ENCODE results near the gene HMGXB4.

HMGXB4 gene

GRCh38 chr22:35328472-35328885 is 71.2 kb downstream of the HMGXB4 start:
- in situ Hi-C loops (cut with HindIII; ENCODE audit: low pct_unique_long_range_greater_than_20kb, low sequenced_read_pairs): no loop called here
- DNase-seq (ENCODE audit: low read depth in 1 of 2, low spot score in 1 of 2): no peak
- no peak for TF ChIP-seq JUND (IDR thresholded peaks at IDR 0.05; ENCODE audit: low read depth)

- in situ Hi-C loops (cut with HindIII; ENCODE audit: low pct_unique_long_range_greater_than_20kb, low sequenced_read_pairs): no loop called here
- peak in 1 of 2 experiments; percentile 21 for DNase-seq (ENCODE audit: low read depth in 1 of 2, low spot score in 1 of 2)
- TF ChIP-seq JUND (IDR thresholded peaks at IDR 0.05; ENCODE audit: low read depth): no peak
Measured at GRCh38 chr22:35329114-35329847, 72.0 kb downstream of the HMGXB4 start.

GRCh38 chr22:35330258-35330861 is 73.1 kb downstream of the HMGXB4 start:
- in situ Hi-C loops (cut with HindIII; ENCODE audit: low pct_unique_long_range_greater_than_20kb, low sequenced_read_pairs): no loop called here
- no peak for DNase-seq (ENCODE audit: low read depth in 1 of 2, low spot score in 1 of 2)

GRCh38 chr22:35332278-35332677 is 75.0 kb downstream of the HMGXB4 start:
- no peak for TF ChIP-seq JUND (IDR thresholded peaks at IDR 0.05; ENCODE audit: low read depth)
- DNase-seq (ENCODE audit: low read depth in 1 of 2, low spot score in 1 of 2): no peak
- in situ Hi-C loops (cut with HindIII; ENCODE audit: low pct_unique_long_range_greater_than_20kb, low sequenced_read_pairs): no loop called here

More at GRCh38 chr22:35330258-35330861, 73.1 kb downstream of the HMGXB4 start:
- no peak for TF ChIP-seq JUND (IDR thresholded peaks at IDR 0.05; ENCODE audit: low read depth)

- in situ Hi-C loops (cut with HindIII; ENCODE audit: low pct_unique_long_range_greater_than_20kb, low sequenced_read_pairs): no loop called here
- no peak for DNase-seq (ENCODE audit: low read depth in 1 of 2, low spot score in 1 of 2)
- TF ChIP-seq JUND (IDR thresholded peaks at IDR 0.05; ENCODE audit: low read depth): no peak
Measured at GRCh38 chr22:35333220-35333619, 75.9 kb downstream of the HMGXB4 start.

- in situ Hi-C loops (cut with HindIII; ENCODE audit: low pct_unique_long_range_greater_than_20kb, low sequenced_read_pairs): no loop called here
- no peak for DNase-seq (ENCODE audit: low read depth in 1 of 2, low spot score in 1 of 2)
- TF ChIP-seq JUND (IDR thresholded peaks at IDR 0.05; ENCODE audit: low read depth): no peak
Measured at GRCh38 chr22:35334004-35334403, 76.7 kb downstream of the HMGXB4 start.

GRCh38 chr22:35335468-35335867 is 78.2 kb downstream of the HMGXB4 start:
- TF ChIP-seq JUND (IDR thresholded peaks at IDR 0.05; ENCODE audit: low read depth): no peak
- no peak for DNase-seq (ENCODE audit: low read depth in 1 of 2, low spot score in 1 of 2)
- in situ Hi-C loops (cut with HindIII; ENCODE audit: low pct_unique_long_range_greater_than_20kb, low sequenced_read_pairs): no loop called here

GRCh38 chr22:35335936-35336781 is 78.9 kb downstream of the HMGXB4 start:
- no peak for TF ChIP-seq JUND (IDR thresholded peaks at IDR 0.05; ENCODE audit: low read depth)
- in situ Hi-C loops (cut with HindIII; ENCODE audit: low pct_unique_long_range_greater_than_20kb, low sequenced_read_pairs): no loop called here
- DNase-seq (ENCODE audit: low read depth in 1 of 2, low spot score in 1 of 2): no peak

- TF ChIP-seq JUND (IDR thresholded peaks at IDR 0.05; ENCODE audit: low read depth): no peak
- DNase-seq (ENCODE audit: low read depth in 1 of 2, low spot score in 1 of 2): no peak
- in situ Hi-C loops (cut with HindIII; ENCODE audit: low pct_unique_long_range_greater_than_20kb, low sequenced_read_pairs): no loop called here
Measured at GRCh38 chr22:35337932-35338331, 80.6 kb downstream of the HMGXB4 start.

GRCh38 chr22:35341090-35341874 is 84.0 kb downstream of the HMGXB4 start:
- no peak for DNase-seq (ENCODE audit: low read depth in 1 of 2, low spot score in 1 of 2)
- in situ Hi-C loops (cut with HindIII; ENCODE audit: low pct_unique_long_range_greater_than_20kb, low sequenced_read_pairs): no loop called here
- no peak for TF ChIP-seq JUND (IDR thresholded peaks at IDR 0.05; ENCODE audit: low read depth)

GRCh38 chr22:35342390-35342789 is 85.1 kb downstream of the HMGXB4 start:
- DNase-seq (ENCODE audit: low read depth in 1 of 2, low spot score in 1 of 2): no peak
- in situ Hi-C loops (cut with HindIII; ENCODE audit: low pct_unique_long_range_greater_than_20kb, low sequenced_read_pairs): no loop called here
- TF ChIP-seq JUND (IDR thresholded peaks at IDR 0.05; ENCODE audit: low read depth): no peak
